Bronchial epithelial cell (primary cell): Measurements from ENCODE around the gene TAF3. TPM values are rescaled to one million over a fixed set of nuclear protein-coding genes. Genes with fewer than 3 reads are reported as not detected.

Source experiments
- DNase-seq: peaks from one replicate; pipeline ENCODE4 v3.0.0-alpha.2; 2010; ENCODE audit warnings: low read depth
- FAIRE-seq: peaks from 2 replicates; lab custom pipeline; 2011; peaks lifted over from hg19 to GRCh38; lab: Jason Lieb, UNC
- H3K27me3 ChIP-seq: 2 replicates; pipeline ENCODE4 v1.5.1; 2011; ENCODE audit warnings: low read length; ENCODE audit not compliant: control insufficient read depth, insufficient read depth
- H3K36me3 ChIP-seq: 2 replicates; pipeline ENCODE4 v1.5.1; 2011; ENCODE audit warnings: low read length; ENCODE audit not compliant: control insufficient read depth, insufficient read depth
- H3K4me3 ChIP-seq: 2 replicates; pipeline ENCODE4 v1.5.1; 2011; ENCODE audit warnings: mild to moderate bottlenecking, low read depth, low read length, control low read depth
- CTCF ChIP-seq: IDR thresholded peaks from 2 replicates; pipeline ENCODE4 v1.5.1; 2011; ENCODE audit warnings: mild to moderate bottlenecking, moderate library complexity, low read length, control low read depth, inconsistent platforms; ENCODE audit not compliant: insufficient read depth, severe bottlenecking
- total RNA-seq: library from RNA; depleted of rRNA; stranded (reverse); fragments of >200 nt; gene quantifications from 2 replicates; pipeline ENCODE4 v1.2.1, GENCODE V29; 2014

TAF3 gene
- total RNA-seq, 1 donor from 2014 or later = 1.3 TPM

GRCh38 chr10:7853890-7854289 is 35.6 kb downstream of the TAF3 start:
- H3K4me3 ChIP-seq = no peak overlapping the region
- FAIRE-seq (no peak), DNase-seq (no peak)
- H3K27me3 ChIP-seq = no peaks in the 10 kb centered on the region
- no peak for TF ChIP-seq CTCF
- no peaks in the 10 kb centered on the region for H3K36me3 ChIP-seq

- no peaks in the 10 kb centered on the region for H3K27me3 ChIP-seq
- TF ChIP-seq CTCF = no peak
- DNase-seq = no peak
- no peaks in the 10 kb centered on the region for H3K36me3 ChIP-seq
- FAIRE-seq = no peak
- no peak overlapping the region for H3K4me3 ChIP-seq
Measured at GRCh38 chr10:7855205-7855604, 36.9 kb downstream of the TAF3 start.

- Histone ChIP-seq H3K36me3 (no peaks in the 10 kb centered on the region), H3K27me3 (no peaks in the 10 kb centered on the region), H3K4me3 (no peak overlapping the region)
- no peak for DNase-seq
- TF ChIP-seq CTCF = no peak
- FAIRE-seq = no peak
Measured at GRCh38 chr10:7856678-7857077, 38.4 kb downstream of the TAF3 start.

GRCh38 chr10:7857262-7857661 is 39.0 kb downstream of the TAF3 start:
- Histone ChIP-seq H3K27me3 (no peaks in the 10 kb centered on the region), H3K36me3 (no peaks in the 10 kb centered on the region), H3K4me3 (no peak overlapping the region)
- TF ChIP-seq CTCF = no peak
- DNase-seq (no peak), FAIRE-seq (no peak)

GRCh38 chr10:7861509-7862120 is 43.3 kb downstream of the TAF3 start:
- Histone ChIP-seq H3K36me3 (no peaks in the 10 kb centered on the region), H3K4me3 (no peak overlapping the region), H3K27me3 (no peaks in the 10 kb centered on the region)
- DNase-seq (no peak), FAIRE-seq (no peak)
- TF ChIP-seq CTCF = no peak

- FAIRE-seq = no peak
- no peak for DNase-seq
Measured at GRCh38 chr10:7862121-7862514, 43.8 kb downstream of the TAF3 start.

More at GRCh38 chr10:7862121-7862514, 43.8 kb downstream of the TAF3 start:
- no peak for TF ChIP-seq CTCF
- no peaks in the 10 kb centered on the region for H3K27me3 ChIP-seq
- no peak overlapping the region for H3K4me3 ChIP-seq
- H3K36me3 ChIP-seq = no peaks in the 10 kb centered on the region
